Osteoblast (primary cell): Measurements from ENCODE around the gene MAPKAPK5. TPM values are rescaled to one million over a fixed set of nuclear protein-coding genes. Genes with fewer than 3 reads are reported as not detected.
A peak's percentile ranks its signal among the peaks of the same experiment; 100 is the strongest.

Experiments
- DNase-seq: peaks from one replicate; pipeline ENCODE4 v3.0.0; 2011; ENCODE audit warnings: low spot score, mixed read lengths; ENCODE audit not compliant: insufficient read length; ENCODE audit errors: missing footprints
- H2AFZ ChIP-seq: 2 replicates; pipeline ENCODE4 v1.6.0; 2011; ENCODE audit warnings: mild to moderate bottlenecking, low read length
- H3K27ac ChIP-seq: 2 replicates; pipeline ENCODE4 v1.5.1; 2011; ENCODE audit warnings: mild to moderate bottlenecking, low read depth, low read length, moderate library complexity
- H3K27me3 ChIP-seq: 2 replicates; pipeline ENCODE4 v1.6.0; 2012; ENCODE audit warnings: mild to moderate bottlenecking, control low read depth, inconsistent platforms, low read length, moderate library complexity; ENCODE audit not compliant: insufficient read depth
- H3K36me3 ChIP-seq: 2 replicates; pipeline ENCODE4 v1.5.1; 2011; ENCODE audit warnings: mild to moderate bottlenecking, low read length, control low read depth, moderate library complexity; ENCODE audit not compliant: insufficient read depth
- H3K4me1 ChIP-seq: 2 replicates; pipeline ENCODE4 v1.5.1; 2011; ENCODE audit warnings: mild to moderate bottlenecking, low read length, control low read depth, moderate library complexity; ENCODE audit not compliant: insufficient read depth
- H3K4me2 ChIP-seq: 2 replicates; pipeline ENCODE4 v1.6.0; 2011; ENCODE audit warnings: mild to moderate bottlenecking, low read length; ENCODE audit not compliant: insufficient read depth
- H3K4me3 ChIP-seq: fragments of 200-600 bp; sonication (generic); 3 replicates; pipeline ENCODE4 v1.5.1; 2012; ENCODE audit warnings: mild to moderate bottlenecking, low read length, inconsistent platforms; ENCODE audit not compliant: insufficient read depth
- H3K79me2 ChIP-seq: 2 replicates; pipeline ENCODE4 v1.6.0; 2012; ENCODE audit warnings: mild to moderate bottlenecking, low read length, control low read depth, inconsistent platforms; ENCODE audit not compliant: insufficient read depth
- H3K9me3 ChIP-seq: 2 replicates; pipeline ENCODE4 v1.5.1; 2011; ENCODE audit warnings: low read depth, low read length, control low read depth
- H4K20me1 ChIP-seq: 2 replicates; pipeline ENCODE4 v1.6.0; 2012; ENCODE audit warnings: mild to moderate bottlenecking, low read length, control low read depth; ENCODE audit not compliant: insufficient read depth
- total RNA-seq: library from RNA; depleted of rRNA; stranded (reverse); fragments of >200 nt; gene quantifications from 2 replicates; pipeline ENCODE4 v1.2.3, GENCODE V29; 2012
- TF ChIP-seq, protein P1 (sequence below): IDR thresholded peaks from 2 replicates; pipeline ENCODE4 v1.5.1; 2011; ENCODE audit warnings: mild to moderate bottlenecking, low read depth, low read length, moderate library complexity; ENCODE audit errors: extremely low read depth

Gene MAPKAPK5
- total RNA-seq, 1 donor = 32.9 TPM

DNA sequence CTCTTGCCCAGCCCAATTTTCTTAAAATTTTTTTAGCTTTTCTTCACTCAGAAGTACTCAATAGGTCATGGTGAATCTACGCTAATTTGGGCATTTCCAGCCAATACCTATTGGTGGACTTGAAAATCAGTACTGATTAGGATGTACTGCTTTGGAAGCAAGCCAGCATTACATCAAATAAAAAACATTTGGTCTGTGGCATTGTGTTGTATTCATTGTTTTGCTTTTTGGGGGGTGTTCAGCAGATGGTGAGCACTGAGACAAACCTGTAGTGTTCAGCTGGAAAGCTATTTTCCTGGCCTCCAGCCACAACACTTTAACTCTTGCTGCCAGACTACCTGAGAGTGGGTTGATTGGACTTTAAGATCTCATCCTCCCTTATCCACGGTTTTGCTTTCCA is 4.0 kb downstream of the MAPKAPK5 start:
- H2AFZ ChIP-seq = no peak overlapping the region
- H3K4me2 ChIP-seq = no peak overlapping the region
- no peak overlapping the region for H3K4me3 ChIP-seq
- DNase-seq = peak; percentile 72
- peaks cover 10% of the 10 kb centered on the region for H3K36me3 ChIP-seq
- no peaks in the 10 kb centered on the region for H3K9me3 ChIP-seq
- H4K20me1 ChIP-seq = peaks cover 17% of the 10 kb centered on the region
- H3K4me1 ChIP-seq = peaks cover 18% of the 10 kb centered on the region
- H3K27ac ChIP-seq = no peak overlapping the region
- no peaks in the 10 kb centered on the region for H3K27me3 ChIP-seq
- H3K79me2 ChIP-seq = peaks cover 92% of the 10 kb centered on the region
- TF ChIP-seq, protein P1, sequence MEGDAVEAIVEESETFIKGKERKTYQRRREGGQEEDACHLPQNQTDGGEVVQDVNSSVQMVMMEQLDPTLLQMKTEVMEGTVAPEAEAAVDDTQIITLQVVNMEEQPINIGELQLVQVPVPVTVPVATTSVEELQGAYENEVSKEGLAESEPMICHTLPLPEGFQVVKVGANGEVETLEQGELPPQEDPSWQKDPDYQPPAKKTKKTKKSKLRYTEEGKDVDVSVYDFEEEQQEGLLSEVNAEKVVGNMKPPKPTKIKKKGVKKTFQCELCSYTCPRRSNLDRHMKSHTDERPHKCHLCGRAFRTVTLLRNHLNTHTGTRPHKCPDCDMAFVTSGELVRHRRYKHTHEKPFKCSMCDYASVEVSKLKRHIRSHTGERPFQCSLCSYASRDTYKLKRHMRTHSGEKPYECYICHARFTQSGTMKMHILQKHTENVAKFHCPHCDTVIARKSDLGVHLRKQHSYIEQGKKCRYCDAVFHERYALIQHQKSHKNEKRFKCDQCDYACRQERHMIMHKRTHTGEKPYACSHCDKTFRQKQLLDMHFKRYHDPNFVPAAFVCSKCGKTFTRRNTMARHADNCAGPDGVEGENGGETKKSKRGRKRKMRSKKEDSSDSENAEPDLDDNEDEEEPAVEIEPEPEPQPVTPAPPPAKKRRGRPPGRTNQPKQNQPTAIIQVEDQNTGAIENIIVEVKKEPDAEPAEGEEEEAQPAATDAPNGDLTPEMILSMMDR = no peak

DNA sequence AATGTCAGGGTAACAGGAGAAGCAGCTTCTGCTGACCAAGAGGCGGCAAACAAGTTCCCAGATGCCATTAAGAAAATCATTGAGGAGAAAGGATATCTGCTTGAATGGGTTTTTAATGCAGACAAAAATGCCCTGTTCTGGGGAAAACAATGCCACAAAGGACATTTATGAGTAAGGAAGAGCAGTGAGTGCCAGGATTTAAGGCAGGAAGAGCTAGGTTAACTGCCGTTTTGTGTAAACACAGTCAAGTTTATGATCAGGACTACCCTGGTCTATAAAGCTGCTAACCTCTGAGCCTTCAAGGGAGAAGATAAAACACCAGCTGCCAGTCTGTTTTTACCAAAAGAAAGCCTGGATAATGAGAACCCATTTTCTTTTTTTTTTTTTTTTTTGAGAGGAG is 8.5 kb downstream of the MAPKAPK5 start:
- Histone ChIP-seq H3K4me1 (peaks cover 9% of the 10 kb centered on the region), H3K9me3 (no peaks in the 10 kb centered on the region), H3K79me2 (peaks cover 93% of the 10 kb centered on the region), H3K4me2 (no peak overlapping the region), H3K27me3 (no peaks in the 10 kb centered on the region), H3K27ac (no peak overlapping the region), H4K20me1 (peaks cover 14% of the 10 kb centered on the region), H3K36me3 (peaks cover 9% of the 10 kb centered on the region), H2AFZ (no peak overlapping the region), H3K4me3 (no peak overlapping the region)
- TF ChIP-seq, protein P1 = no peak
- no peak for DNase-seq

DNA sequence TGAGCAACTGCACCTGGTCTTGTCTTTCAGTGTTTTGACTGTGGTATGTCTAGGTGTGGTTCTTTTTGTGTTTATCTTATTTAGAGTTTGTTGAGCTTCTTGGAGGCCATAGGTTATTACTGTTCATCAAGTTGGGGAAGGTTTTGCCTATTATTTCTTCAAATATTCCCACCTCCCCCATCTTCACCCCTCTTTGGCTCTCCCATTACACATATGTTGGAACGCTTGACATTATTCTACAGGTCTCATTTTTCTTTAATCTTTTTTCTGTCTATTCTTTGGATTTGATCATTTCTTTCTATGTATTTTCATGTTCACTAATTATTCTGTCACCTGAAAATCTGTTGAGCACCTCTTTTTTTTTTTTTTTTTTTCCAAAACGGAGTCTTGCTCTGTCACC is 16.2 kb downstream of the MAPKAPK5 start:
- Histone ChIP-seq H2AFZ (no peak overlapping the region), H3K36me3 (no peaks in the 10 kb centered on the region), H3K27me3 (no peaks in the 10 kb centered on the region), H3K4me1 (no peaks in the 10 kb centered on the region), H3K4me3 (no peak overlapping the region), H3K4me2 (no peak overlapping the region), H3K79me2 (peaks cover 91% of the 10 kb centered on the region), H3K27ac (no peak overlapping the region), H4K20me1 (peaks cover 10% of the 10 kb centered on the region), H3K9me3 (no peaks in the 10 kb centered on the region)
- TF ChIP-seq, protein P1 = no peak
- DNase-seq = no peak

DNA sequence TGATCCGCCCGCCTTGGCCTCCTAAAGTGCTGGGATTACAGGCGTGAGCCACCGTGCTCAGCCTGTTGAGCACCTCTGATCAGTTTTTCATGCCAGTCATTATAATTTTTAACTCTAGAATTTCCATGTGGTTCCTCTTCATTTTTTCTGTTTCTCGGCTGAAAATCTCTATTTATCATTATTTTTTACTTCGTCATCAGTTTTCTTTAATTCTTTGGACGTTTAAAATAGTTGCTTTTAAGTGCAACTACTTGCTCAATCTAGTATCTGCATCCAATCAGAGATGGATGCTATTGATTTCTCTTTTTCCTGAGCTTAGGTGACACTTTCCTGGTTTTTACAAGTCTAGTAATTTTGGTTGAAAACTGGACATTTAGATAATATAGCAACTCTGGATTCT is 16.8 kb downstream of the MAPKAPK5 start:
- Histone ChIP-seq H2AFZ (no peak overlapping the region), H3K27me3 (no peaks in the 10 kb centered on the region), H3K4me3 (no peak overlapping the region), H3K9me3 (no peaks in the 10 kb centered on the region), H4K20me1 (peaks cover 15% of the 10 kb centered on the region), H3K4me1 (no peaks in the 10 kb centered on the region), H3K79me2 (peaks cover 91% of the 10 kb centered on the region), H3K4me2 (no peak overlapping the region), H3K27ac (no peak overlapping the region), H3K36me3 (no peaks in the 10 kb centered on the region)
- TF ChIP-seq, protein P1 = no peak
- DNase-seq = no peak
